Neural cell (in vitro differentiated cells): Measurements from ENCODE around the gene OSBPL2. TPM values are rescaled to one million over a fixed set of nuclear protein-coding genes. Genes with fewer than 3 reads are reported as not detected.

ENCODE experiments used
- H2AFZ ChIP-seq: fragments of 200-600, 300-800 bp; sonication (generic), shearing (Covaris generic); 2 replicates; pipeline ENCODE4 v1.6.0; 2014; ENCODE audit warnings: low read depth, mild to moderate bottlenecking, antibody characterized with exemption, low read length, moderate library complexity
- H3F3A ChIP-seq: fragments of 200-600 bp; shearing (Covaris generic); 2 replicates; pipeline ENCODE4 v1.6.1; 2016; ENCODE audit warnings: mild to moderate bottlenecking, moderate library complexity, mixed read lengths, antibody characterized with exemption, low read length; ENCODE audit not compliant: insufficient read depth, poor library complexity, severe bottlenecking
- H3K27ac ChIP-seq: fragments of 200-600, 300-800 bp; sonication (generic), shearing (Covaris generic); 2 replicates; pipeline ENCODE4 v1.5.1; 2014; ENCODE audit warnings: mild to moderate bottlenecking, low read length, moderate library complexity
- H3K27me3 ChIP-seq: fragments of 300-800, 200-600 bp; sonication (generic), shearing (Covaris generic); 2 replicates; pipeline ENCODE4 v1.6.0; 2014; ENCODE audit warnings: mild to moderate bottlenecking, low read depth, low read length, moderate library complexity; ENCODE audit not compliant: insufficient read depth
- H3K36me3 ChIP-seq: fragments of 300-800, 200-600 bp; sonication (generic), shearing (Covaris generic); 2 replicates; pipeline ENCODE4 v1.5.1; 2014; ENCODE audit warnings: mild to moderate bottlenecking, antibody characterized with exemption, low read length, moderate library complexity; ENCODE audit not compliant: insufficient read depth
- H3K4me2 ChIP-seq: fragments of 300-800, 200-600 bp; sonication (generic), shearing (Covaris generic); 2 replicates; pipeline ENCODE4 v1.6.0; 2014; ENCODE audit warnings: mild to moderate bottlenecking, low read length
- H3K4me3 ChIP-seq: fragments of 300-800, 200-600 bp; sonication (generic), shearing (Covaris generic); 2 replicates; pipeline ENCODE4 v1.5.1; 2014; ENCODE audit warnings: mild to moderate bottlenecking, low read length, moderate library complexity
- H3K79me2 ChIP-seq: fragments of 200-600 bp; shearing (Covaris generic); replicated peaks from 2 replicates; pipeline ENCODE4 v1.6.0; 2014; ENCODE audit warnings: mild to moderate bottlenecking, low read length, moderate library complexity; ENCODE audit not compliant: insufficient read depth
- H3K9ac ChIP-seq: fragments of 300-800, 200-600 bp; sonication (generic), shearing (Covaris generic); 2 replicates; pipeline ENCODE4 v1.6.1; 2016; ENCODE audit warnings: mild to moderate bottlenecking, low read length, mixed read lengths
- H3K9me2 ChIP-seq: fragments of 200-600 bp; shearing (Covaris generic); 2 replicates; pipeline ENCODE4 v1.6.1; 2016; ENCODE audit warnings: mild to moderate bottlenecking, low read length, mixed read lengths; ENCODE audit not compliant: insufficient read depth
- H3K9me3 ChIP-seq: fragments of 200-600, 300-800 bp; sonication (generic), shearing (Covaris generic); 2 replicates; pipeline ENCODE4 v1.6.1; 2016; ENCODE audit warnings: mild to moderate bottlenecking, mixed run types, low read length, moderate library complexity, mixed read lengths
- H4K20me1 ChIP-seq: fragments of 200-600 bp; shearing (Covaris generic); 2 replicates; pipeline ENCODE4 v1.6.1; 2016; ENCODE audit warnings: mild to moderate bottlenecking, mixed run types; ENCODE audit not compliant: insufficient read depth
- CTCF ChIP-seq: fragments of 450-650 bp; IDR thresholded peaks from 2 replicates; pipeline ENCODE4 v1.5.1; 2014; ENCODE audit warnings: antibody characterized with exemption, mild to moderate bottlenecking, moderate library complexity; ENCODE audit not compliant: poor library complexity, severe bottlenecking
- EP300 ChIP-seq: fragments of 450-650 bp; conservative IDR thresholded peaks from 2 replicates; pipeline ENCODE4 v1.6.1; 2014; ENCODE audit warnings: antibody characterized with exemption, mild to moderate bottlenecking, moderate library complexity; ENCODE audit not compliant: poor library complexity, severe bottlenecking
- EZH2 ChIP-seq: fragments of 200-600, 300-800 bp; shearing (Covaris generic), sonication (generic); IDR thresholded peaks from 2 replicates; pipeline ENCODE4 v1.6.1; 2014; ENCODE audit warnings: antibody characterized with exemption, low read length, borderline replicate concordance, mild to moderate bottlenecking; ENCODE audit not compliant: insufficient read depth, poor library complexity, severe bottlenecking
- MXI1 ChIP-seq: fragments of 450-650 bp; conservative IDR thresholded peaks from 2 replicates; pipeline ENCODE4 v1.6.1; 2014; ENCODE audit warnings: antibody characterized with exemption, mild to moderate bottlenecking; ENCODE audit not compliant: poor library complexity, severe bottlenecking
- POLR2AphosphoS5 ChIP-seq: IDR thresholded peaks from 2 replicates; pipeline ENCODE4 v1.6.1; 2012
- RAD21 ChIP-seq: fragments of 450-650 bp; conservative IDR thresholded peaks from 2 replicates; pipeline ENCODE4 v1.6.1; 2014; ENCODE audit warnings: antibody characterized with exemption, mild to moderate bottlenecking, moderate library complexity
- SMC3 ChIP-seq: fragments of 450-650 bp; conservative IDR thresholded peaks from 2 replicates; pipeline ENCODE4 v1.6.1; 2014; ENCODE audit warnings: antibody characterized with exemption, mild to moderate bottlenecking, moderate library complexity; ENCODE audit not compliant: poor library complexity
- TAF1 ChIP-seq: IDR thresholded peaks from 2 replicates; pipeline ENCODE4 v1.6.1; 2012; ENCODE audit warnings: low read depth
- polyA plus RNA-seq: library from polyadenylated mRNA; depleted of rRNA; stranded (reverse); fragments of >200 nt; gene quantifications from 2 replicates; pipeline ENCODE4 v1.2.3, GENCODE V29; 2014
- TF ChIP-seq, protein P1 (sequence below): IDR thresholded peaks from 2 replicates; pipeline ENCODE4 v1.6.1; 2012; ENCODE audit warnings: borderline replicate concordance

OSBPL2 gene
- polyA plus RNA-seq, 1 donor from 2014 or later, result 41.5 TPM

- Histone ChIP-seq H2AFZ (no peak overlapping the region), H3K79me2 (peaks cover 14% of the 10 kb centered on the region), H3K9me2 (no peaks in the 10 kb centered on the region), H3K27ac (no peak overlapping the region), H3K4me3 (no peak overlapping the region), H3F3A (no peaks in the 10 kb centered on the region), H3K4me2 (no peak overlapping the region), H3K9ac (no peak overlapping the region), H3K9me3 (no peaks in the 10 kb centered on the region), H3K27me3 (no peaks in the 10 kb centered on the region), H4K20me1 (peaks cover 9% of the 10 kb centered on the region), H3K36me3 (no peaks in the 10 kb centered on the region)
- TF ChIP-seq EP300, result no peak
- no peak for TF ChIP-seq CTCF
- TF ChIP-seq SMC3, result no peak
- no peak for TF ChIP-seq RAD21
- TF ChIP-seq POLR2AphosphoS5, result no peak
- TF ChIP-seq MXI1, result no peak
- TF ChIP-seq EZH2, result no peak
- TF ChIP-seq, protein P1, sequence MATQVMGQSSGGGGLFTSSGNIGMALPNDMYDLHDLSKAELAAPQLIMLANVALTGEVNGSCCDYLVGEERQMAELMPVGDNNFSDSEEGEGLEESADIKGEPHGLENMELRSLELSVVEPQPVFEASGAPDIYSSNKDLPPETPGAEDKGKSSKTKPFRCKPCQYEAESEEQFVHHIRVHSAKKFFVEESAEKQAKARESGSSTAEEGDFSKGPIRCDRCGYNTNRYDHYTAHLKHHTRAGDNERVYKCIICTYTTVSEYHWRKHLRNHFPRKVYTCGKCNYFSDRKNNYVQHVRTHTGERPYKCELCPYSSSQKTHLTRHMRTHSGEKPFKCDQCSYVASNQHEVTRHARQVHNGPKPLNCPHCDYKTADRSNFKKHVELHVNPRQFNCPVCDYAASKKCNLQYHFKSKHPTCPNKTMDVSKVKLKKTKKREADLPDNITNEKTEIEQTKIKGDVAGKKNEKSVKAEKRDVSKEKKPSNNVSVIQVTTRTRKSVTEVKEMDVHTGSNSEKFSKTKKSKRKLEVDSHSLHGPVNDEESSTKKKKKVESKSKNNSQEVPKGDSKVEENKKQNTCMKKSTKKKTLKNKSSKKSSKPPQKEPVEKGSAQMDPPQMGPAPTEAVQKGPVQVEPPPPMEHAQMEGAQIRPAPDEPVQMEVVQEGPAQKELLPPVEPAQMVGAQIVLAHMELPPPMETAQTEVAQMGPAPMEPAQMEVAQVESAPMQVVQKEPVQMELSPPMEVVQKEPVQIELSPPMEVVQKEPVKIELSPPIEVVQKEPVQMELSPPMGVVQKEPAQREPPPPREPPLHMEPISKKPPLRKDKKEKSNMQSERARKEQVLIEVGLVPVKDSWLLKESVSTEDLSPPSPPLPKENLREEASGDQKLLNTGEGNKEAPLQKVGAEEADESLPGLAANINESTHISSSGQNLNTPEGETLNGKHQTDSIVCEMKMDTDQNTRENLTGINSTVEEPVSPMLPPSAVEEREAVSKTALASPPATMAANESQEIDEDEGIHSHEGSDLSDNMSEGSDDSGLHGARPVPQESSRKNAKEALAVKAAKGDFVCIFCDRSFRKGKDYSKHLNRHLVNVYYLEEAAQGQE, result no peak
- no peak for TF ChIP-seq TAF1
These were observed 67.6 kb downstream of the OSBPL2 start for GRCh38 chr20:62305765-62306413.

GRCh38 chr20:62306414-62307187 is 68.3 kb downstream of the OSBPL2 start:
- H4K20me1 ChIP-seq, result peaks cover 9% of the 10 kb centered on the region
- H3K27me3 ChIP-seq, result no peaks in the 10 kb centered on the region
- H3F3A ChIP-seq, result no peaks in the 10 kb centered on the region
- no peak overlapping the region for H3K4me2 ChIP-seq
- no peak for TF ChIP-seq POLR2AphosphoS5
- H3K27ac ChIP-seq, result no peak overlapping the region
- no peaks in the 10 kb centered on the region for H3K36me3 ChIP-seq
- H3K9me2 ChIP-seq, result no peaks in the 10 kb centered on the region
- H3K9ac ChIP-seq, result no peak overlapping the region
- peaks cover 14% of the 10 kb centered on the region for H3K79me2 ChIP-seq
- H3K9me3 ChIP-seq, result no peaks in the 10 kb centered on the region
- H3K4me3 ChIP-seq, result no peak overlapping the region
- H2AFZ ChIP-seq, result no peak overlapping the region
